GM19468 (cell line): Measurements from ENCODE around the gene NMRK1.
A peak's percentile ranks its signal among the peaks of the same experiment; 100 is the strongest.

Source experiments
- ATAC-seq: cut with Tn5 transposase; IDR thresholded peaks from one replicate; pipeline ENCODE4 v1.9.1; 2021; ENCODE audit warnings: mild to moderate bottlenecking, moderate library complexity, moderate number of reproducible peaks; ENCODE audit not compliant: unreplicated experiment; ENCODE audit errors: extremely low read depth

The NMRK1 gene

GRCh38 chr9:75087824-75088645, at the start of gene NMRK1, which contains the start of gene OSTF1:
Gene NMRK1, minus strand, starts transcription at chr9:75088155. Its CDS starts 5,040 bp downstream, at chr9:75083115.
Gene OSTF1, plus strand, starts transcription at chr9:75088514. Its CDS starts 179 bp downstream, at chr9:75088693.
- peak; percentile 77 for ATAC-seq

GRCh38 chr9:75134495-75134894, 46.5 kb upstream of the NMRK1 start:
- ATAC-seq, result no peak

- no peak for ATAC-seq
These were observed 45.4 kb upstream of the NMRK1 start for GRCh38 chr9:75133396-75133795.

- ATAC-seq, result no peak
These were observed 44.3 kb upstream of the NMRK1 start for GRCh38 chr9:75132244-75132643.

GRCh38 chr9:75131700-75132099, 43.7 kb upstream of the NMRK1 start:
- no peak for ATAC-seq

GRCh38 chr9:75130621-75131230, 42.8 kb upstream of the NMRK1 start:
- ATAC-seq, result no peak

GRCh38 chr9:75130172-75130571, 42.2 kb upstream of the NMRK1 start:
- ATAC-seq, result no peak

GRCh38 chr9:75128535-75128934, 40.6 kb upstream of the NMRK1 start:
- ATAC-seq, result no peak

GRCh38 chr9:75123696-75124095, 35.7 kb upstream of the NMRK1 start:
- ATAC-seq, result no peak

GRCh38 chr9:75121914-75122558, 34.1 kb upstream of the NMRK1 start:
- no peak for ATAC-seq

- ATAC-seq, result no peak
These were observed 32.7 kb upstream of the NMRK1 start for GRCh38 chr9:75120686-75121085.

GRCh38 chr9:75117564-75117963, 29.6 kb upstream of the NMRK1 start:
- ATAC-seq, result no peak

- no peak for ATAC-seq
These were observed 28.4 kb upstream of the NMRK1 start for GRCh38 chr9:75116306-75116705.

GRCh38 chr9:75112789-75113188, 24.8 kb upstream of the NMRK1 start:
- ATAC-seq, result no peak

- no peak for ATAC-seq
These were observed 23.2 kb upstream of the NMRK1 start for GRCh38 chr9:75111019-75111622.

GRCh38 chr9:75109210-75109839, 21.4 kb upstream of the NMRK1 start:
- no peak for ATAC-seq

- no peak for ATAC-seq
These were observed 20.6 kb upstream of the NMRK1 start for GRCh38 chr9:75108571-75108970.

- no peak for ATAC-seq
These were observed 18.9 kb upstream of the NMRK1 start for GRCh38 chr9:75106857-75107256.

GRCh38 chr9:75105841-75106240, 17.9 kb upstream of the NMRK1 start:
- ATAC-seq, result no peak

- ATAC-seq, result no peak
These were observed 17.1 kb upstream of the NMRK1 start for GRCh38 chr9:75105019-75105540.
